Lower lobe of right lung (tissue), 2 donors: ENCODE measurements around the gene BUD13. TPM values are rescaled to one million over a fixed set of nuclear protein-coding genes. Genes with fewer than 3 reads are reported as not detected.

Source experiments
- ATAC-seq, 2 donors: fragments of 200-7000 bp; cut with Tn5 transposase; one replicate each; pipeline ENCODE4 v1.9.1; 2020 to 2022; ENCODE audit warnings: mild to moderate bottlenecking in 2 of 2, moderate library complexity in 2 of 2
- DNase-seq: peaks from one replicate; pipeline ENCODE4 v3.0.0-alpha.2; 2020
- H3K27ac ChIP-seq: fragments of 200-600 bp; one replicate; pipeline ENCODE4 v1.8.0; 2022
- H3K27me3 ChIP-seq: fragments of 200-600 bp; one replicate; pipeline ENCODE4 v1.8.0; 2022; ENCODE audit warnings: low read depth
- H3K36me3 ChIP-seq: fragments of 200-600 bp; one replicate; pipeline ENCODE4 v1.8.0; 2022; ENCODE audit warnings: mild to moderate bottlenecking
- H3K4me1 ChIP-seq: fragments of 200-600 bp; one replicate; pipeline ENCODE4 v1.8.0; 2022
- H3K4me3 ChIP-seq: fragments of 200-600 bp; one replicate; pipeline ENCODE4 v1.8.0; 2022; ENCODE audit warnings: mild to moderate bottlenecking
- H3K9me3 ChIP-seq: fragments of 200-600 bp; one replicate; pipeline ENCODE4 v1.8.0; 2022
- CTCF ChIP-seq: fragments of 200-600 bp; IDR thresholded peaks from one replicate; pipeline ENCODE4 v1.8.0; 2022; ENCODE audit warnings: antibody characterized with exemption, mild to moderate bottlenecking
- intact Hi-C: fragments of 100-400 bp; cut with DNase I; formaldehyde crosslinking; loops from one replicate; pipeline ENCODE4 v1.11.0; 2022
- total RNA-seq: library from RNA; stranded (reverse); fragmentation: NEBNext Ultra II Directional; extraction: Animal tissue kit (Norgen Biotek cat#: 25700); gene quantifications from one replicate; pipeline ENCODE4 v1.2.1, GENCODE V29; 2021
- donor health status: DM: no; HTN: yes; CAD: no; lungs with severe emphysema.

The BUD13 gene
- total RNA-seq, 1 donor from 2014 or later = 15.8 TPM

GRCh38 chr11:116742104-116742503 is 30.7 kb downstream of the BUD13 start:
- peak in 1 of 2 donors; percentile 55 for ATAC-seq
- intact Hi-C loops = no loop called here
- TF ChIP-seq CTCF = no peak

GRCh38 chr11:116740741-116741140 is 32.0 kb downstream of the BUD13 start:
- no peak for ATAC-seq
- no peak overlapping the region for H3K4me3 ChIP-seq
- H3K4me1 ChIP-seq = peaks cover 10% of the 10 kb centered on the region
- no peaks in the 10 kb centered on the region for H3K27me3 ChIP-seq
- no peak for TF ChIP-seq CTCF
- peaks cover 5% of the 10 kb centered on the region for H3K36me3 ChIP-seq
- intact Hi-C loops = no loop called here
- no peak overlapping the region for H3K27ac ChIP-seq
- no peak for DNase-seq
- H3K9me3 ChIP-seq = no peaks in the 10 kb centered on the region

More at GRCh38 chr11:116742104-116742503, 30.7 kb downstream of the BUD13 start:
- Histone ChIP-seq H3K4me3 (no peak overlapping the region), H3K9me3 (no peaks in the 10 kb centered on the region), H3K36me3 (peaks cover 18% of the 10 kb centered on the region), H3K27me3 (no peaks in the 10 kb centered on the region), H3K27ac (no peak overlapping the region), H3K4me1 (peaks cover 10% of the 10 kb centered on the region)
- no peak for DNase-seq

- Histone ChIP-seq H3K4me1 (peaks cover 10% of the 10 kb centered on the region), H3K27ac (no peak overlapping the region), H3K27me3 (no peaks in the 10 kb centered on the region), H3K9me3 (no peaks in the 10 kb centered on the region), H3K36me3 (no peaks in the 10 kb centered on the region), H3K4me3 (no peak overlapping the region)
- DNase-seq = no peak
- intact Hi-C loops = no loop called here
- TF ChIP-seq CTCF = no peak
- ATAC-seq = no peak
Measured at GRCh38 chr11:116738975-116739374, 33.8 kb downstream of the BUD13 start.

GRCh38 chr11:116736763-116737162 is 36.0 kb downstream of the BUD13 start:
- intact Hi-C loops = no loop called here
- DNase-seq (no peak), ATAC-seq (no peak)

GRCh38 chr11:116733969-116734508 is 38.7 kb downstream of the BUD13 start:
- DNase-seq (no peak), ATAC-seq (no peak)
- intact Hi-C loops = no loop called here
- peaks cover 13% of the 10 kb centered on the region for H3K27me3 ChIP-seq
- no peak overlapping the region for H3K27ac ChIP-seq
- no peak for TF ChIP-seq CTCF
- H3K9me3 ChIP-seq = no peaks in the 10 kb centered on the region
- no peaks in the 10 kb centered on the region for H3K36me3 ChIP-seq
- no peak overlapping the region for H3K4me3 ChIP-seq
- no peaks in the 10 kb centered on the region for H3K4me1 ChIP-seq

More at GRCh38 chr11:116736763-116737162, 36.0 kb downstream of the BUD13 start:
- Histone ChIP-seq H3K27ac (no peak overlapping the region), H3K4me3 (no peak overlapping the region), H3K36me3 (no peaks in the 10 kb centered on the region), H3K9me3 (no peaks in the 10 kb centered on the region), H3K4me1 (peaks cover 1% of the 10 kb centered on the region), H3K27me3 (no peaks in the 10 kb centered on the region)
- no peak for TF ChIP-seq CTCF
